Activated CD4-positive, alpha-beta T cell treated with anti-CD3 and anti-CD28 coated beads, Interleukin-2, amount 50 U/mL, for 16 hours (primary cell): ENCODE results near the gene PDZRN4.
"Not testable (repeated sequence)": the region's sequence is repeated elsewhere in the genome, so short reads cannot be mapped to it uniquely, and the experiment has no call there.

ENCODE experiments used
- DNase-seq: peaks from one replicate; pipeline ENCODE4 v3.0.0-alpha.2; 2020

PDZRN4 gene

DNA sequence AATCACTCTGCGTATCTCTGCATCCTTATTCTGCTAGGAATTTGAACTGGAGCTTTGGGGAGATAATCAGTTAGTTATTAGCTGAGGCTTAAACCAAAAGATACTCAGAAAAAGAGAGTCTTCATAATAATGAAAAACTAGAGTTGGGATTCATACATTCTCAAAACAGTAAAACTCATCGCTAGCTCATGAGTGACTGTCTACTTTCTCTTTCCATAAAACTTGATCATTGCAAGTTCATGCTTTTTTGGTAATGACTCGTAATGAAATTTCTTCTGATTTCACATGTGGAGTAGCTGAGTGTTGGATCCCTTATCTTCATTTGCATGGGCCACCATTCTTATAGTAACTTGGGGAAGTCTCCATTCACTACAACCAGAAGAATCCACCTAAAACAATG is 397.7 kb downstream of the PDZRN4 start:
- DNase-seq: no peak

DNA sequence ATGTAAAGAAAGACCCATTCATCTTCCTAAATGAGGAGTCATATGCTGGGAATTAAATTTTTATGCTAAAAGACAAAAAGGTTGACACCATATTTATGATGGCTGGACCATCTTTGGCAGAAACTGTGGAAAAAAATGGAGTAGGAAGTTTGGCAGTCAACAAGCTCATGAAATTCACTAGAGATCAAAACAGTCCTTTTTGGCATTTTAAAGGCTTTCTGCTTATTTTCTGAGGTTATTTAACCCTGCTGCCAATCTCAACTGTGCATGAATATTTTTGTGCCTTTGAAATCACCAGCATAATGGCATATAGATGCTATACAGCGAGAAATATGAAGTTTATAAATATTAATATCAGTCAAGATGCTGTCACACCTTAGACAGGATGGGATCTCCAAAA is 399.5 kb downstream of the PDZRN4 start:
- no peak for DNase-seq

DNA sequence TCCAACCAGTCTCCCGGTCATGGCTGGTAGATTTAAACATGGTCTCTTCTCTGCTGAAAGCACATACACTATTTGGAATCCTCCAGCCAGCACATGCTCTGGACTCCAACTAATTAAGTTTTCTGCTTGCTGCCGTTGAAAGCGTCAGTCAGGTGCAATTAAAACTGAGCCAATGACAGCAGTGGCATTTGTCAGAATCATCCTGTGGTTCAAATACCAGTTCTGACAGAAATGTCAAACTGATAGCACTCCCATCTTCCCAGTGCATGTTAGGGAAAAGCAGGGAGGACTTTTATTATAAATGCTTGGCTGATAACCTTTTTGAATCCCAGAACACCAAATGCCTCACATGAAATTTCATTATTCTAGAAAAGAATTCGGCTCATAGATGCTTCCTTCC is 401.8 kb downstream of the PDZRN4 start:
- no peak for DNase-seq

DNA sequence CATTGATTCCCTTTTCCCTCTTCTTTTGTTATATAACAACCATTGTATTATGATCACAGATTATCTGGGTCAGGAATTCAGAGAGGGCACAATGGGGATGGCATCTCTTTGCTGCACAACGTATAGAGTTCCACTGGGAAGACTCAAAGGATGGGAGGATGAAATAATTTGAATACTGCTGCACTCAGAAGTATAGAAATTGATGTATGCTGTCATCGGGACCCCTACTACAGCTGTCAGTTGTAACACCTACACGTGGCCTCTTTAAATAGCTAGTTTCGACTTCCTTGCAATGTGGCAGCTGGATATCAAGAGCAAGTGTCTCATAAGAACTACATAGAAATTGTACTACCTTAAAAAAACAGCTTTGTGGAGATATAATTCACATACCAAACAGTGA is 408.1 kb downstream of the PDZRN4 start:
- no peak for DNase-seq

DNA sequence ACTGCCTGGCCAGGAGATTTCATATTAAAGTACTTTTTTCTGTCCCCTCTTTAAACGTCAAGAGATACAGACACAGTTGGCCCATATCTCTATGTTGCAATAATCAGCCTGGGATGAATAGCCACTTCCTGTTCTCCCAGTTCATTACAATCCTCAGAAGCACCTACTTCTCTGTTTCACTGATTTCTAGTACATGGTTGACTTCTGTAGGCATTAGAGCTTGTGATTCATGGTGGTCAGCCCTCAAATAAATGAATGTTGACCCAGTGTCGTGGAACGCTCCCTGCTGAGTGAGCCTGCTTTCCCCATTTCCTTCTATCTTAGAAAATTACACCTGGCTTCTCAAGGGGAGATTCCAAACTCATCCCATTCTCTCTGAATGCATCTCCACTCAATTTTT is 416.7 kb downstream of the PDZRN4 start:
- no peak for DNase-seq

- DNase-seq: no peak
These were observed 417.6 kb downstream of the PDZRN4 start for GRCh38 chr12:41605545-41606305.

DNA sequence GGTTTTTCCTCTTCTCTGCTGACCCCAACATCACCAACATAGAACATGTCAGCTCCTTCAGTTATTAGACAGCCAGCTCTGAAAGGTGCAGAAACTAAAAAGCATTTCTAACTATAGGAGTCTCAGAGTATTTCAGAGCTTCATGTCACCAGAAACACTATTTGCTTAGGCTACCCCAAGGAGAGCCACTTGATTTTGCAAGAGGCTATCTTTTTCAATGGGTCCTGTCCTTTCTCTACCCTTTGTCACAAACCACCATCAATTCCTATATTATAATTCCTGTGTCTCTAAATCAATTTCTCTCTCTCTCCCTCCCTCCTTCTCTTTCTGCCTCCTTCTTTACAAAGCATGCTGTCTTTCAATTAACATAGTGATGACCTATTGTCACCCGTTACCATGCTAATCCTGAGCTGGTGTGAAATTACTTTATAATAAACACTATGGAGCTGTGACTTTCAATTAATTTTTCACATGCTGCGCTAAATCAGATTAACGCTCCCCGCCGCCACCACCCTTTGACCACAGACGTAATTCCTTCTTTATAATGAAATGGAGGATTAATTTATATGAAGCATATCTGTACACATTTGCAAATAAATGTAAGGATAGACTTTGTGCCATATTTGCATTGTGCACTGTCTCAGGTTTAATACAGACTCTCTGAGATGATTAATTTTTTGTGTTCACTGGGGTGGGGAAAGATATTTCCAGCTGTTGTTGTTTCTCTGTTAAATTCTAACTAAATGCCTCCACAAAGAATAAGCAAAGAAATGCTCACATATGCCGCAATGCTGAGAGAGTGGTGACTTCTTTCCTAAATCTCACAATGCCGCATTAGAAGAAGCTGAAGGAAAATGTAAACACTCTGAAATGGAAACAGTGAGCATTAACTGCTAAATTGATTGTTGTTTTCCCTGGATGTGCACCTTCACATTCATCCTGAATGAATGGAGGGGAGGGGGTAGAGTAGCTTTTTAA is 418.6 kb downstream of the PDZRN4 start:
- DNase-seq: no peak

- no peak for DNase-seq
These were observed 424.9 kb downstream of the PDZRN4 start for GRCh38 chr12:41612892-41613557.

GRCh38 chr12:41615174-41615573 is 427.1 kb downstream of the PDZRN4 start:
- DNase-seq: not testable (repeated sequence)

GRCh38 chr12:41619705-41620104 is 431.6 kb downstream of the PDZRN4 start:
- no peak for DNase-seq

GRCh38 chr12:41621291-41621690 is 433.2 kb downstream of the PDZRN4 start:
- DNase-seq: no peak
